Common myeloid progenitor, CD34-positive (primary cell): ENCODE data around the gene H2AZ1.
A peak's percentile ranks its signal among the peaks of the same experiment; 100 is the strongest.
"Not testable (repeated sequence)": the region's sequence is repeated elsewhere in the genome, so short reads cannot be mapped to it uniquely, and the experiment has no call there.

Source experiments
- CTCF ChIA-PET: fragments of 350-600 bp; sonication (Branson Sonifier 250); formaldehyde crosslinking; loops from one replicate; lab custom pipeline; 2021; ENCODE audit warnings: antibody characterized with exemption; lab: Charles Lee
- POLR2A ChIA-PET: fragments of 350-600 bp; sonication (Branson Sonifier 250); formaldehyde crosslinking; loops from one replicate; lab custom pipeline; 2021; ENCODE audit warnings: antibody characterized with exemption; lab: Charles Lee
- DNase-seq, 3 donors: peaks; one replicate each; pipeline versions ENCODE4 v3.0.0 to v3.0.0-alpha.2; 2013
- H3K27ac ChIP-seq, 2 experiments: 1 replicate in 1 of 2; 2 replicates in 1 of 2; pipeline ENCODE4 v1.7.0; 2013; ENCODE audit warnings: inconsistent platforms in 2 of 2, low read length in 2 of 2, mild to moderate bottlenecking in 2 of 2, low read depth in 1 of 2, moderate library complexity in 1 of 2; ENCODE audit not compliant: severe bottlenecking in 2 of 2, insufficient read depth in 1 of 2, poor library complexity in 1 of 2
- H3K27me3 ChIP-seq, 5 experiments: replicated peaks in 2 of 5; 1 replicate in 3 of 5; 2 replicates in 2 of 5; pipeline versions ENCODE4 v1.6.1 to v1.7.0; 2013; ENCODE audit warnings: low read length in 4 of 5, mild to moderate bottlenecking in 2 of 5, moderate library complexity in 2 of 5, inconsistent platforms in 1 of 5; ENCODE audit not compliant: insufficient read depth in 5 of 5, control insufficient read depth in 4 of 5
- H3K36me3 ChIP-seq, 4 experiments: 1 replicate in 2 of 4; 2 replicates in 2 of 4; pipeline versions ENCODE4 v1.6.1 to v1.7.0; 2013; ENCODE audit warnings: low read length in 3 of 4, control low read depth in 1 of 4, mild to moderate bottlenecking in 1 of 4; ENCODE audit not compliant: control insufficient read depth in 4 of 4, insufficient read depth in 4 of 4
- H3K4me1 ChIP-seq, 4 experiments: 1 replicate in 3 of 4; 2 replicates in 1 of 4; pipeline versions ENCODE4 v1.6.1 to v1.7.1; 2013; ENCODE audit warnings: low read length in 3 of 4, mild to moderate bottlenecking in 3 of 4, control low read depth in 1 of 4, inconsistent platforms in 1 of 4, moderate library complexity in 1 of 4; ENCODE audit not compliant: control insufficient read depth in 4 of 4, insufficient read depth in 4 of 4; ENCODE audit errors: control extremely low read depth in 1 of 4
- H3K4me3 ChIP-seq, 7 experiments: 1 replicate in 4 of 7; 2 replicates in 3 of 7; pipeline versions ENCODE4 v1.5.1 to v1.7.0; 2013; ENCODE audit warnings: mild to moderate bottlenecking in 7 of 7, low read length in 6 of 7, moderate library complexity in 6 of 7, inconsistent platforms in 2 of 7, low read depth in 2 of 7, control low read depth in 1 of 7; ENCODE audit not compliant: insufficient read depth in 4 of 7, control insufficient read depth in 1 of 7; ENCODE audit errors: extremely low read depth in 1 of 7
- H3K9me3 ChIP-seq, 5 experiments: 1 replicate in 4 of 5; 2 replicates in 1 of 5; pipeline versions ENCODE4 v1.6.1 to v1.7.1; 2013; ENCODE audit warnings: low read length in 4 of 5, mild to moderate bottlenecking in 2 of 5, inconsistent platforms in 1 of 5, low read depth in 1 of 5, moderate library complexity in 1 of 5; ENCODE audit not compliant: control insufficient read depth in 4 of 5, insufficient read depth in 2 of 5; ENCODE audit errors: control extremely low read depth in 1 of 5
- WGBS: methylation state at CpG from one replicate; pipeline ENCODE4 v1.1.5; 2013; ENCODE audit not compliant: insufficient coverage; 5-methylcytosine and 5-hydroxymethylcytosine counted together

The H2AZ1 gene

DNA sequence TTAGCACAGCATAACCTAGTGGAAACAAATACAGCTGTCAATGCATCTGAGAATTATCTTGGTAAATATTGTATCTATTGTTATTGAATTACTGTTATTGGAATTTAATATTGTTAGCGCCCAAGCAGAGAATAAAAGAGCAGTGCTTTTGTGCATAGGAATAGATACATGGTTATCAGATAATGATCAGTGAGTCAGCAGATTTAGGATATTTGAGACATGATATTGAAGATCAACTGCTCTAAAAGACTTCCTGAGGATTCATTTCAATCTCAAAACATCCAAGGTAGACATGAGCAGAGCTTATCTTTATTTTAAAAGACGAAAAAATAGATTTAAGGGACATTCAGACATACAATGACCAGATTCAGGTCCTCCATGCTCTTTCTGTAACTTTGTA, 10.6 kb upstream of the H2AZ1 start:
- CTCF ChIA-PET: no interaction called here

DNA sequence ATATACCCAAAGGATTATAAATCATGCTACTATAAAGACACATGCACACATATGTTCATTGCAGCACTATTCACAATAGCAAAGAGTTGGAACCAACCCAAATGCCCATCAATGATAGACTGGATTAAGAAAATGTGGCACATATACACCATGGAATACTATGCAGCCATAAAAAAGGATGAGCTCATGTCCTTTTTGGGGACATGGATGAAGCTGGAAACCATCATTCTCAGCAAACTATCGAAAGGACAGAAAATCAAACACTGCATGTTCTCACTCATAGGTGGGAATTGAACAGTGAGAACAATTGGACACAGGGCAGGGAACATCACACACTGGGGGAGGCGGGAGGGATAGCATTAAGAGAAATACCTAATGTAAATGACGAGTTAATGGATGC, 8.1 kb upstream of the H2AZ1 start:
- POLR2A ChIA-PET: not testable (repeated sequence)

More for the DNA sequence above, 10.6 kb upstream of the H2AZ1 start:
- H3K36me3 ChIP-seq: peaks cover 0 to 2% (median 0%) of the 10 kb centered on the region in 4 experiments
- DNase-seq: no peak
- H3K27me3 ChIP-seq: no peaks in the 10 kb centered on the region
- H3K9me3 ChIP-seq: peaks cover 0 to 4% (median 0%) of the 10 kb centered on the region in 5 experiments
- no peaks in the 10 kb centered on the region for H3K4me1 ChIP-seq
- no peak overlapping the region for H3K4me3 ChIP-seq
- POLR2A ChIA-PET: no interaction called here
- no peak overlapping the region for H3K27ac ChIP-seq
- 100% methylated on average over 2 of the region's 2 CpGs for WGBS

GRCh38 chr4:99950913-99951254, 809 bp upstream of the H2AZ1 start:
- peaks cover 10 to 32% (median 21%) of the 10 kb centered on the region in 4 experiments for H3K4me1 ChIP-seq
- CTCF ChIA-PET: interaction anchor here (0.9 to 1.5 kb wide), 5 partner anchors 11 to 142 kb away, joined by 3 to 4 read pairs (median 4); no protein-coding TSS in a partner anchor
- 0% methylated on average over 2 of the region's 8 CpGs for WGBS
- no peaks in the 10 kb centered on the region for H3K27me3 ChIP-seq
- peak in 1 of 3 donors; percentile 3 for DNase-seq
- peak overlapping the region; percentile 62 to 99 (median 90) for H3K4me3 ChIP-seq
- peaks cover 0 to 2% (median 0%) of the 10 kb centered on the region in 5 experiments for H3K9me3 ChIP-seq
- peaks cover 0 to 15% (median 3%) of the 10 kb centered on the region in 4 experiments for H3K36me3 ChIP-seq
- peak overlapping the region in 1 of 2 experiments; percentile 86 for H3K27ac ChIP-seq
- POLR2A ChIA-PET: interaction anchor here (1.1 kb wide), 1 partner anchor 56 kb away, joined by 6 read pairs; the partner anchor contains the start of gene LAMTOR3

More for the DNA sequence above, 8.1 kb upstream of the H2AZ1 start:
- H3K4me1 ChIP-seq, CTCF ChIA-PET, H3K4me3 ChIP-seq, H3K36me3 ChIP-seq, H3K9me3 ChIP-seq, H3K27ac ChIP-seq, DNase-seq, H3K27me3 ChIP-seq: not testable (repeated sequence)
- WGBS: 100% methylated on average over 1 of the region's 3 CpGs

DNA sequence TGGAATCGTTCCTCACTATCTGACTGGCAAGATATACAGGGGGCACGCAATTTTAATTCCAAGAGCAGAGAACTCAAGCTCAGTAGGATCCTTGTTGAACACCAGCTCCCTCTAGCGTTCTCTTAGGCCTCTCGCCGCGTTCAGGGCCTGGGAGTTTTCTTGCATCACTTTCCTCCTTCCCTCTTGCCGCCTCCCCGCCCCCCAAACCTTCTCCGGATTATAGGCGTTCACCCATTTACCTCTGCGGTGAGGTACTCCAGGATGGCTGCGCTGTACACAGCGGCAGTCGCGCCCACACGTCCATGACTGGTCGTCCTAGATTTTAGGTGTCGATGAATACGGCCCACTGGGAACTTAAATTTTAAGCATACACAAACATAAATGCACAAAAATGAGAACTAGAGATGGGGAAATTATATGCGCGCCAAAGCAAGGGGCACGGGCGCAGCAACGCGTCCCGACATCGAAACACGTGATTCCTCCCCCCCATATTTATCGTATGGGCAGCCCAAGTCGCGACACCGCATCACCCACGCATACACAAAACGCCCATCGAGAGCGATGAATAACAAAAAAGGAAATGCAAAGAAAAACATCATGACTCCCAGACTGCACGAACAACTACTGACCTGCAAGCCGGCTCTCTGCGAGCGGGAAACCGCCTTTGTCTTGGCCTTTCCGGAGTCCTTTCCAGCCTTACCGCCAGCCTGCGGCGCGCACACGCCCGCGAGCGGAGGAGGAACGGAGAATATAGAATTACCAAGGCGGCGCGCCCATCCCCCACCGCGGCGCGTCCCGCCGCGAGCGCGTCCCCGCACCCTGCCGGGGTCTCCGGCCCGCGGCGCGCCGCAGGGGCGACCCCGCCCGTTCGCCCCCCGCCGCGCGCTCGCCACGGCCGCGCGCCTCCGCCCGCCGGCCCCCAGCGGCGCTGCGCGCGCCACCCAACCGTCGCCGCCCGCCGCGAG, 759 bp downstream of the H2AZ1 start:
- Histone ChIP-seq H3K9me3 (no peaks in the 10 kb centered on the region), H3K27ac (peak overlapping the region; percentile 68 to 88), H3K27me3 (no peaks in the 10 kb centered on the region), H3K36me3 (peaks cover 0 to 15% (median 3%) of the 10 kb centered on the region in 4 experiments), H3K4me3 (peak overlapping the region; percentile 90 to 99 (median 97)), H3K4me1 (peaks cover 17 to 46% (median 30%) of the 10 kb centered on the region in 4 experiments)
- CTCF ChIA-PET: interaction anchor here (0.7 to 2.7 kb wide), 19 partner anchors 10 to 593 kb away, joined by 3 to 14 read pairs (median 4); partner anchors contain the start of genes LAMTOR3 and TRMT10A
- WGBS: under 1% methylated on average over 71 of the region's 98 CpGs
- DNase-seq: peak; percentile 95 to 97 (median 96)
- POLR2A ChIA-PET: interaction anchor here (1.0 to 1.1 kb wide), 3 partner anchors 22 to 386 kb away, joined by 3 to 8 read pairs (median 5); partner anchors contain the start of gene TRMT10A

- POLR2A ChIA-PET: interaction anchor here (0.6 to 1.8 kb wide), 2 partner anchors 54 to 80 kb away, joined by 3 to 10 read pairs; partner anchors contain the start of gene LAMTOR3
- CTCF ChIA-PET: interaction anchor here (0.9 to 2.7 kb wide), 13 partner anchors 8 to 384 kb away, joined by 3 to 14 read pairs (median 5); partner anchors contain the start of genes LAMTOR3 and TRMT10A
- Histone ChIP-seq H3K4me3 (peak overlapping the region in 3 of 7 experiments; percentile 85 to 97 (median 90)), H3K36me3 (peaks cover 2 to 22% (median 3%) of the 10 kb centered on the region in 4 experiments), H3K27me3 (no peaks in the 10 kb centered on the region), H3K9me3 (no peaks in the 10 kb centered on the region), H3K4me1 (peaks cover 17 to 47% (median 30%) of the 10 kb centered on the region in 4 experiments), H3K27ac (peak overlapping the region in 1 of 2 experiments; percentile 91)
- WGBS: 94% methylated on average over 3 of the region's 4 CpGs
- no peak for DNase-seq
Observed at GRCh38 chr4:99947608-99948007, 2.5 kb downstream of the H2AZ1 start.

GRCh38 chr4:99947190-99947578, 2.9 kb downstream of the H2AZ1 start:
- peak overlapping the region; percentile 84 to 91 for H3K27ac ChIP-seq
- H3K27me3 ChIP-seq: no peaks in the 10 kb centered on the region
- ChIA-PET POLR2A (interaction anchor here (1.8 kb wide), 1 partner anchor 53 kb away, joined by 10 read pairs; the partner anchor contains the start of gene LAMTOR3), CTCF (interaction anchor here (0.9 to 2.7 kb wide), 13 partner anchors 8 to 384 kb away, joined by 3 to 14 read pairs (median 5); partner anchors contain the start of genes LAMTOR3 and TRMT10A)
- peaks cover 17 to 47% (median 30%) of the 10 kb centered on the region in 4 experiments for H3K4me1 ChIP-seq
- H3K36me3 ChIP-seq: peaks cover 2 to 22% (median 3%) of the 10 kb centered on the region in 4 experiments
- H3K9me3 ChIP-seq: no peaks in the 10 kb centered on the region
- 22% methylated on average over 4 of the region's 8 CpGs for WGBS
- DNase-seq: no peak
- H3K4me3 ChIP-seq: peak overlapping the region; percentile 67 to 97 (median 85)
